ENCODE results near the gene SMTNL2. TPM values are rescaled to one million over a fixed set of nuclear protein-coding genes. Genes with fewer than 3 reads are reported as not detected.

The SMTNL2 gene
- polyA plus RNA-seq, 1 of the 3 experiments (the other 2 are of a cell fraction): not detected

- Histone ChIP-seq H3K4me3 (ENCODE audit: low read depth in 2 of 2, low read length in 1 of 2) (no peak overlapping the region), H3K79me2 (ENCODE audit: insufficient read depth) (no peaks in the 10 kb centered on the region), H3K27ac (ENCODE audit: low read depth in 2 of 2, low read length in 1 of 2) (no peak overlapping the region), H3K36me3 (replicated peaks in 1 of 2; ENCODE audit: control insufficient read depth in 1 of 2, insufficient read depth in 2 of 2, low read length in 1 of 2) (no peaks in the 10 kb centered on the region), H2AFZ (ENCODE audit: low read depth) (no peak overlapping the region), H3K4me2 (no peak overlapping the region), H3F3A (replicated peaks; ENCODE audit: insufficient read depth) (no peaks in the 10 kb centered on the region), H3K27me3 (ENCODE audit: insufficient read depth) (peaks cover 11% of the 10 kb centered on the region), H3K9me3 (no peaks in the 10 kb centered on the region), H3K4me1 (ENCODE audit: control insufficient read depth in 1 of 2, insufficient read depth in 2 of 2, low read depth in 1 of 2, low read length in 1 of 2) (peaks cover 0 to 12% of the 10 kb centered on the region in 2 experiments; a peak in 1 of 4 replicates), H3K9ac (no peak overlapping the region), H4K20me1 (ENCODE audit: insufficient read depth) (no peaks in the 10 kb centered on the region), H3K9me2 (no peaks in the 10 kb centered on the region)
- DNase-seq: no peak
- ChIA-PET CTCF (interaction anchor here (0.7 to 6.1 kb wide), 8 partner anchors 13 to 312 kb away, joined by 3 to 39 read pairs (median 6); no protein-coding TSS in a partner anchor), POLR2A (no interaction called here)
- 77% methylated on average over 18 of the region's 36 CpGs for WGBS (ENCODE audit: low lambda C conversion rate)
- TF ChIP-seq FOSL2 (IDR thresholded peaks at IDR 0.05; ENCODE audit: borderline replicate concordance, low read depth): no peak
- TF ChIP-seq, protein P1, sequence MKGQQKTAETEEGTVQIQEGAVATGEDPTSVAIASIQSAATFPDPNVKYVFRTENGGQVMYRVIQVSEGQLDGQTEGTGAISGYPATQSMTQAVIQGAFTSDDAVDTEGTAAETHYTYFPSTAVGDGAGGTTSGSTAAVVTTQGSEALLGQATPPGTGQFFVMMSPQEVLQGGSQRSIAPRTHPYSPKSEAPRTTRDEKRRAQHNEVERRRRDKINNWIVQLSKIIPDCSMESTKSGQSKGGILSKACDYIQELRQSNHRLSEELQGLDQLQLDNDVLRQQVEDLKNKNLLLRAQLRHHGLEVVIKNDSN (IDR thresholded peaks at IDR 0.05; ENCODE audit: borderline replicate concordance, low read depth): no peak
Measured at GRCh38 chr17:4596636-4597380, 12.5 kb downstream of the SMTNL2 start.

GRCh38 chr17:4597975-4598374, 13.6 kb downstream of the SMTNL2 start:
- Histone ChIP-seq H3K36me3 (replicated peaks in 1 of 2; ENCODE audit: control insufficient read depth in 1 of 2, insufficient read depth in 2 of 2, low read length in 1 of 2) (no peaks in the 10 kb centered on the region), H2AFZ (ENCODE audit: low read depth) (no peak overlapping the region), H3K4me3 (ENCODE audit: low read depth in 2 of 2, low read length in 1 of 2) (no peak overlapping the region), H3K4me2 (no peak overlapping the region), H4K20me1 (ENCODE audit: insufficient read depth) (no peaks in the 10 kb centered on the region), H3F3A (replicated peaks; ENCODE audit: insufficient read depth) (no peaks in the 10 kb centered on the region), H3K9me2 (no peaks in the 10 kb centered on the region), H3K27ac (ENCODE audit: low read depth in 2 of 2, low read length in 1 of 2) (no peak overlapping the region), H3K27me3 (ENCODE audit: insufficient read depth) (peaks cover 8% of the 10 kb centered on the region; the same call in 1 of the 2 replicates), H3K79me2 (ENCODE audit: insufficient read depth) (no peaks in the 10 kb centered on the region), H3K9me3 (no peaks in the 10 kb centered on the region), H3K9ac (no peak overlapping the region), H3K4me1 (ENCODE audit: control insufficient read depth in 1 of 2, insufficient read depth in 2 of 2, low read depth in 1 of 2, low read length in 1 of 2) (peaks cover 0 to 11% of the 10 kb centered on the region in 2 experiments; a peak in 1 of 4 replicates)
- ChIA-PET POLR2A (no interaction called here), CTCF (interaction anchor here (0.8 to 6.1 kb wide), 6 partner anchors 10 to 33 kb away, joined by 3 to 39 read pairs (median 10); no protein-coding TSS in a partner anchor)
- DNase-seq: peak; percentile 25
- 71% methylated on average over 13 of the region's 13 CpGs for WGBS (ENCODE audit: low lambda C conversion rate)
- TF ChIP-seq NRF1 (IDR thresholded peaks at IDR 0.05; ENCODE audit: low read depth, low read length): no peak
- TF ChIP-seq TEAD4 (IDR thresholded peaks at IDR 0.05; ENCODE audit: borderline replicate concordance, insufficient read depth): no peak
- no peak for TF ChIP-seq SIN3A (IDR thresholded peaks at IDR 0.05; ENCODE audit: borderline replicate concordance, low read depth, low read length)
- no peak for TF ChIP-seq GATA2 (CRISPR knock-in tag; IDR thresholded peaks at IDR 0.05)
- TF ChIP-seq ELF1 (IDR thresholded peaks at IDR 0.05): no peak
- TF ChIP-seq JUND (IDR thresholded peaks at IDR 0.05): no peak
- TF ChIP-seq FOSL2 (IDR thresholded peaks at IDR 0.05; ENCODE audit: borderline replicate concordance, low read depth): no peak
- TF ChIP-seq, protein P2, sequence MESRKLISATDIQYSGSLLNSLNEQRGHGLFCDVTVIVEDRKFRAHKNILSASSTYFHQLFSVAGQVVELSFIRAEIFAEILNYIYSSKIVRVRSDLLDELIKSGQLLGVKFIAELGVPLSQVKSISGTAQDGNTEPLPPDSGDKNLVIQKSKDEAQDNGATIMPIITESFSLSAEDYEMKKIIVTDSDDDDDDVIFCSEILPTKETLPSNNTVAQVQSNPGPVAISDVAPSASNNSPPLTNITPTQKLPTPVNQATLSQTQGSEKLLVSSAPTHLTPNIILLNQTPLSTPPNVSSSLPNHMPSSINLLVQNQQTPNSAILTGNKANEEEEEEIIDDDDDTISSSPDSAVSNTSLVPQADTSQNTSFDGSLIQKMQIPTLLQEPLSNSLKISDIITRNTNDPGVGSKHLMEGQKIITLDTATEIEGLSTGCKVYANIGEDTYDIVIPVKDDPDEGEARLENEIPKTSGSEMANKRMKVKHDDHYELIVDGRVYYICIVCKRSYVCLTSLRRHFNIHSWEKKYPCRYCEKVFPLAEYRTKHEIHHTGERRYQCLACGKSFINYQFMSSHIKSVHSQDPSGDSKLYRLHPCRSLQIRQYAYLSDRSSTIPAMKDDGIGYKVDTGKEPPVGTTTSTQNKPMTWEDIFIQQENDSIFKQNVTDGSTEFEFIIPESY (IDR thresholded peaks at IDR 0.05; ENCODE audit: borderline replicate concordance, low read depth): no peak
- no peak for TF ChIP-seq GABPA (IDR thresholded peaks at IDR 0.05; ENCODE audit: low read depth)
- TF ChIP-seq MEF2A (IDR thresholded peaks at IDR 0.05; ENCODE audit: borderline replicate concordance, low read depth): no peak
- TF ChIP-seq, protein P3, sequence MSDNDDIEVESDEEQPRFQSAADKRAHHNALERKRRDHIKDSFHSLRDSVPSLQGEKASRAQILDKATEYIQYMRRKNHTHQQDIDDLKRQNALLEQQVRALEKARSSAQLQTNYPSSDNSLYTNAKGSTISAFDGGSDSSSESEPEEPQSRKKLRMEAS (IDR thresholded peaks at IDR 0.05; ENCODE audit: low read depth): no peak
- TF ChIP-seq, protein P4, sequence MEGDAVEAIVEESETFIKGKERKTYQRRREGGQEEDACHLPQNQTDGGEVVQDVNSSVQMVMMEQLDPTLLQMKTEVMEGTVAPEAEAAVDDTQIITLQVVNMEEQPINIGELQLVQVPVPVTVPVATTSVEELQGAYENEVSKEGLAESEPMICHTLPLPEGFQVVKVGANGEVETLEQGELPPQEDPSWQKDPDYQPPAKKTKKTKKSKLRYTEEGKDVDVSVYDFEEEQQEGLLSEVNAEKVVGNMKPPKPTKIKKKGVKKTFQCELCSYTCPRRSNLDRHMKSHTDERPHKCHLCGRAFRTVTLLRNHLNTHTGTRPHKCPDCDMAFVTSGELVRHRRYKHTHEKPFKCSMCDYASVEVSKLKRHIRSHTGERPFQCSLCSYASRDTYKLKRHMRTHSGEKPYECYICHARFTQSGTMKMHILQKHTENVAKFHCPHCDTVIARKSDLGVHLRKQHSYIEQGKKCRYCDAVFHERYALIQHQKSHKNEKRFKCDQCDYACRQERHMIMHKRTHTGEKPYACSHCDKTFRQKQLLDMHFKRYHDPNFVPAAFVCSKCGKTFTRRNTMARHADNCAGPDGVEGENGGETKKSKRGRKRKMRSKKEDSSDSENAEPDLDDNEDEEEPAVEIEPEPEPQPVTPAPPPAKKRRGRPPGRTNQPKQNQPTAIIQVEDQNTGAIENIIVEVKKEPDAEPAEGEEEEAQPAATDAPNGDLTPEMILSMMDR (IDR thresholded peaks at IDR 0.05): no peak
- no peak for TF ChIP-seq RAD21 (IDR thresholded peaks at IDR 0.05; ENCODE audit: low read length)
- no peak for TF ChIP-seq YY1 (IDR thresholded peaks at IDR 0.05; ENCODE audit: low read depth)
- TF ChIP-seq, protein P5, sequence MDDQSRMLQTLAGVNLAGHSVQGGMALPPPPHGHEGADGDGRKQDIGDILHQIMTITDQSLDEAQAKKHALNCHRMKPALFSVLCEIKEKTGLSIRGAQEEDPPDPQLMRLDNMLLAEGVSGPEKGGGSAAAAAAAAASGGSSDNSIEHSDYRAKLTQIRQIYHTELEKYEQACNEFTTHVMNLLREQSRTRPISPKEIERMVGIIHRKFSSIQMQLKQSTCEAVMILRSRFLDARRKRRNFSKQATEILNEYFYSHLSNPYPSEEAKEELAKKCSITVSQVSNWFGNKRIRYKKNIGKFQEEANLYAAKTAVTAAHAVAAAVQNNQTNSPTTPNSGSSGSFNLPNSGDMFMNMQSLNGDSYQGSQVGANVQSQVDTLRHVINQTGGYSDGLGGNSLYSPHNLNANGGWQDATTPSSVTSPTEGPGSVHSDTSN (IDR thresholded peaks at IDR 0.05): no peak
- no peak for TF ChIP-seq USF2 (IDR thresholded peaks at IDR 0.05; ENCODE audit: borderline replicate concordance, low read depth, low read length)

All from SK-N-SH (cell line).